ENCODE results near the gene UVRAG. TPM values are rescaled to one million over a fixed set of nuclear protein-coding genes. Genes with fewer than 3 reads are reported as not detected.
"Not testable (repeated sequence)": the region's sequence is repeated elsewhere in the genome, so short reads cannot be mapped to it uniquely, and the experiment has no call there.

Gene UVRAG
- polyA plus RNA-seq, 1 donor (not counting 4 experiments of a cell fraction or from before 2014, with no cell fraction given) = 11.9 TPM

DNA sequence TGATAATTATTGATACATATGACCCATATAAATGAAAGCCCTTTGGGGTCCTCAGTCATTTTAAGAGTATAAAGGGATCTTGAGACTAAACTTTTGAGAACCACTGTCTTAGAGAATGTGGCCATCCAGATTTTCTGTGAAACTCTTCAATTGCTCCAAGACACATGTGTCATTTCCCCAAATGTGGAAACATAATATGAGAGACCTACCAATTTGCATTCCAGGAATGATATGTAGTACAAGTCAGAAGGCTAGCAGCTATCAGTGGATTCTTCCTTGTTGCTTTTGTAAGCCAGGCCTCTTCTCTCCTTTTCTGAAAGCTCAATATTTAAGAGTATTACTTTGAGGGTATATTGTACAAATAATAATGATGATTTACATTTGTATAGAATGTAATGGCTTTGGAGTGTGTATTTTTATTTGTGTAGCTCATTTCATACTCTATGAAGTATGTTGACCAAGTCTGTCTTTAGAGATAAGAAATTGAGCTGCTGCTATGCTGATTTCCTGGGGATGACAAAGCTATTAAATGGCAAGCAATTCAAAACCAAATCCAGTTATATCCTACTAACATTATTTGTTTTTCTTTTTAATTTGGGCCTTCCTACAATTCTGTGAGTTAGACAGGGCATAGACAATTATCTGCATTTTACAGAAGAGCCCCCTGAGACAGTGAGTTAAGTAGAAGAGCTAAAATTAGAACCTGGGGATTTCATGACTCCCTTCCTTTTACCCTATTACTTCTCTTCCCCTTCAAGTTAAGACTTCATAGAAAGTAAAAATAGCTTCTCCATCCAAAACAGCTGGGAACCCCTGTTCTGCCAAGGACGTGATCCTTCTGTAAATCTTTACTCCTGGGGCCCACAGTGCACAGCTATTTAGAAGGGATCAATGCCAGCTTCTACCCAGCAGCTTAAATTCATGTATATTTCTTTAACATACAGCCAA is 259.4 kb downstream of the UVRAG start:
- no peak overlapping the region for H3K9ac ChIP-seq (ENCODE audit: control insufficient read depth, extremely low read depth, insufficient read depth, low read length)
- H3K27me3 ChIP-seq (ENCODE audit: control insufficient read depth, extremely low read depth, insufficient read depth, low read length) = no peaks in the 10 kb centered on the region
- no peaks in the 10 kb centered on the region for H3K9me3 ChIP-seq (ENCODE audit: control insufficient read depth, low read depth, low read length)
- H4K20me1 ChIP-seq (ENCODE audit: control insufficient read depth, extremely low read depth, insufficient read depth, low read length) = no peaks in the 10 kb centered on the region
- H3K79me2 ChIP-seq (ENCODE audit: control insufficient read depth, insufficient read depth, low read length) = no peaks in the 10 kb centered on the region
- no peaks in the 10 kb centered on the region for H3K9me1 ChIP-seq (ENCODE audit: control insufficient read depth, extremely low read depth, insufficient read depth, low read length)
- no peak overlapping the region for H2AFZ ChIP-seq (ENCODE audit: control insufficient read depth, low read length)
- no peak overlapping the region for H3K27ac ChIP-seq (ENCODE audit: control insufficient read depth, insufficient read depth, low read length)
- H3K4me2 ChIP-seq (ENCODE audit: control insufficient read depth, extremely low read depth, insufficient read depth, low read depth, low read length) = no peak overlapping the region
- H3K4me1 ChIP-seq (ENCODE audit: control insufficient read depth, extremely low read depth, insufficient read depth, low read length) = no peaks in the 10 kb centered on the region
- DNase-seq (ENCODE audit: low read depth, low spot score) = no peak
- no peaks in the 10 kb centered on the region for H3K36me3 ChIP-seq (ENCODE audit: control insufficient read depth in 2 of 2, extremely low read depth in 1 of 2, insufficient read depth in 2 of 2, low read length in 2 of 2)
- FAIRE-seq = no peak
- dilution Hi-C loops (cut with MboI; ENCODE audit: extremely low pct_ligation_motif_present, low sequenced_read_pairs) = no loop called here
- TF ChIP-seq, protein P1, sequence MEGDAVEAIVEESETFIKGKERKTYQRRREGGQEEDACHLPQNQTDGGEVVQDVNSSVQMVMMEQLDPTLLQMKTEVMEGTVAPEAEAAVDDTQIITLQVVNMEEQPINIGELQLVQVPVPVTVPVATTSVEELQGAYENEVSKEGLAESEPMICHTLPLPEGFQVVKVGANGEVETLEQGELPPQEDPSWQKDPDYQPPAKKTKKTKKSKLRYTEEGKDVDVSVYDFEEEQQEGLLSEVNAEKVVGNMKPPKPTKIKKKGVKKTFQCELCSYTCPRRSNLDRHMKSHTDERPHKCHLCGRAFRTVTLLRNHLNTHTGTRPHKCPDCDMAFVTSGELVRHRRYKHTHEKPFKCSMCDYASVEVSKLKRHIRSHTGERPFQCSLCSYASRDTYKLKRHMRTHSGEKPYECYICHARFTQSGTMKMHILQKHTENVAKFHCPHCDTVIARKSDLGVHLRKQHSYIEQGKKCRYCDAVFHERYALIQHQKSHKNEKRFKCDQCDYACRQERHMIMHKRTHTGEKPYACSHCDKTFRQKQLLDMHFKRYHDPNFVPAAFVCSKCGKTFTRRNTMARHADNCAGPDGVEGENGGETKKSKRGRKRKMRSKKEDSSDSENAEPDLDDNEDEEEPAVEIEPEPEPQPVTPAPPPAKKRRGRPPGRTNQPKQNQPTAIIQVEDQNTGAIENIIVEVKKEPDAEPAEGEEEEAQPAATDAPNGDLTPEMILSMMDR (optimal IDR thresholded peaks at IDR 0.05 in 1 of 3, IDR thresholded peaks at IDR 0.05 in 1 of 3, conservative IDR thresholded peaks at IDR 0.05 in 1 of 3; ENCODE audit: extremely low read depth in 1 of 3, insufficient read depth in 2 of 3, low read length in 3 of 3) = no peak
- TF ChIP-seq EZH2 (IDR thresholded peaks at IDR 0.05; ENCODE audit: low read length) = no peak
- H3K4me3 ChIP-seq (ENCODE audit: control insufficient read depth in 2 of 3, extremely low read depth in 1 of 3, insufficient read depth in 2 of 3, low read depth in 1 of 3, low read length in 3 of 3) = no peak overlapping the region

DNA sequence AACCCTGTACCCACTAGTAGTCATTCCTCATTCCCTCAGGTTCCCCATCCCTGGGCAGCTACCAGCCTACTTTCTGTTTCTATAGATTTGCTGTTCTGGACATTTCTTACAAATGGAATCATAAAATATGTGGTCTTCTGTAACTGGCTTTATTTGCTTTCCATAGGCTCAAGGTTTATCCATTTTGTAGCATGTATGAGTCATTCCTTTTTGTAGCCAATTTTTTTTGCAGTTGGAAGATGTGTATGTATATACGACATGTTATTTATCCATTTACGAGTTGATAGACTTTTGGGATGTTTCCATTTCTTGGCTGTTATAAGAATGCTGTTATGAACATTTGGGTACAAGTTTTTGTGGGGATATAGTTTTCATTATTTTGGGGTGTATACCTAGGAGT is 260.7 kb downstream of the UVRAG start:
- Histone ChIP-seq H3K4me2 (ENCODE audit: control insufficient read depth, extremely low read depth, insufficient read depth, low read depth, low read length) (no peak overlapping the region), H3K9me1 (ENCODE audit: control insufficient read depth, extremely low read depth, insufficient read depth, low read length) (no peaks in the 10 kb centered on the region), H3K27ac (ENCODE audit: control insufficient read depth, insufficient read depth, low read length) (no peak overlapping the region), H3K4me3 (ENCODE audit: control insufficient read depth in 2 of 3, extremely low read depth in 1 of 3, insufficient read depth in 2 of 3, low read depth in 1 of 3, low read length in 3 of 3) (no peak overlapping the region), H2AFZ (ENCODE audit: control insufficient read depth, low read length) (no peak overlapping the region), H3K27me3 (ENCODE audit: control insufficient read depth, extremely low read depth, insufficient read depth, low read length) (no peaks in the 10 kb centered on the region), H3K9ac (ENCODE audit: control insufficient read depth, extremely low read depth, insufficient read depth, low read length) (no peak overlapping the region), H4K20me1 (ENCODE audit: control insufficient read depth, extremely low read depth, insufficient read depth, low read length) (no peaks in the 10 kb centered on the region), H3K9me3 (ENCODE audit: control insufficient read depth, low read depth, low read length) (no peaks in the 10 kb centered on the region), H3K36me3 (ENCODE audit: control insufficient read depth in 2 of 2, extremely low read depth in 1 of 2, insufficient read depth in 2 of 2, low read length in 2 of 2) (no peaks in the 10 kb centered on the region), H3K4me1 (ENCODE audit: control insufficient read depth, extremely low read depth, insufficient read depth, low read length) (no peaks in the 10 kb centered on the region), H3K79me2 (ENCODE audit: control insufficient read depth, insufficient read depth, low read length) (no peaks in the 10 kb centered on the region)
- DNase-seq (ENCODE audit: low read depth, low spot score) (no peak), FAIRE-seq (no peak)
- dilution Hi-C loops (cut with MboI; ENCODE audit: extremely low pct_ligation_motif_present, low sequenced_read_pairs) = no loop called here
- TF ChIP-seq, protein P1 (optimal IDR thresholded peaks at IDR 0.05 in 1 of 3, IDR thresholded peaks at IDR 0.05 in 1 of 3, conservative IDR thresholded peaks at IDR 0.05 in 1 of 3; ENCODE audit: extremely low read depth in 1 of 3, insufficient read depth in 2 of 3, low read length in 3 of 3) = no peak
- no peak for TF ChIP-seq EZH2 (IDR thresholded peaks at IDR 0.05; ENCODE audit: low read length)

DNA sequence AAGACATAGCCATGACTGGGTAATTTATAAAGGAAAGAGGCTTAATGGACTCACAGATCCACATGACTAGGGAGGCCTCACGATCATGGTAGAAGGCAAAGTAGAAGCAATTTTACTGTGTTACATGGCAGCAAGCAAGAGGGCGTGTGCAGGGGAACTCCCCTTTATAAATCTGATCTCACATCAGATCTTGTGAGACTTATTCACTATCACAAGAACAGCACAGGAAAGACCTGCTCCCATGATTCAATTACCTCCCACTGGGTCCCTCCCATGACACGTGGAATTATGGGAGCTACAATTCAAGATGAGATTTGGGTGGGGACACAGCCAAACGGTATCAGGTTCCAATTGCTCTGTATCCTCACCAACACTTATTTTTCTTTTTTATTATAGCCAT is 261.2 kb downstream of the UVRAG start:
- FAIRE-seq = not testable (repeated sequence)

More for the DNA sequence above, 261.2 kb downstream of the UVRAG start:
- H3K9ac ChIP-seq (ENCODE audit: control insufficient read depth, extremely low read depth, insufficient read depth, low read length); H3K4me1 ChIP-seq (ENCODE audit: control insufficient read depth, extremely low read depth, insufficient read depth, low read length); H3K9me1 ChIP-seq (ENCODE audit: control insufficient read depth, extremely low read depth, insufficient read depth, low read length); H3K79me2 ChIP-seq (ENCODE audit: control insufficient read depth, insufficient read depth, low read length); H3K27ac ChIP-seq (ENCODE audit: control insufficient read depth, insufficient read depth, low read length); H3K4me3 ChIP-seq (ENCODE audit: control insufficient read depth in 2 of 3, extremely low read depth in 1 of 3, insufficient read depth in 2 of 3, low read depth in 1 of 3, low read length in 3 of 3); DNase-seq (ENCODE audit: low read depth, low spot score); H3K4me2 ChIP-seq (ENCODE audit: control insufficient read depth, extremely low read depth, insufficient read depth, low read depth, low read length); H3K9me3 ChIP-seq (ENCODE audit: control insufficient read depth, low read depth, low read length); H4K20me1 ChIP-seq (ENCODE audit: control insufficient read depth, extremely low read depth, insufficient read depth, low read length); H3K36me3 ChIP-seq (ENCODE audit: control insufficient read depth in 2 of 2, extremely low read depth in 1 of 2, insufficient read depth in 2 of 2, low read length in 2 of 2); H2AFZ ChIP-seq (ENCODE audit: control insufficient read depth, low read length); H3K27me3 ChIP-seq (ENCODE audit: control insufficient read depth, extremely low read depth, insufficient read depth, low read length); dilution Hi-C loops (cut with MboI; ENCODE audit: extremely low pct_ligation_motif_present, low sequenced_read_pairs): not testable (repeated sequence)
